Choroid plexus epithelial cell (primary cell): ENCODE data around the gene GREM2.

Source experiments
- DNase-seq: peaks from one replicate; pipeline ENCODE4 v3.0.0-alpha.2; 2010; ENCODE audit warnings: low read depth
- H3K4me3 ChIP-seq: 2 replicates; pipeline ENCODE4 v1.5.1; 2011; ENCODE audit warnings: low read depth, mild to moderate bottlenecking, control low read depth, low read length, moderate library complexity
- CTCF ChIP-seq: conservative IDR thresholded peaks from 2 replicates; pipeline ENCODE4 v1.5.1; 2011; ENCODE audit warnings: low read depth, mild to moderate bottlenecking, control low read depth, inconsistent platforms, low read length, moderate library complexity

GREM2 gene

DNA sequence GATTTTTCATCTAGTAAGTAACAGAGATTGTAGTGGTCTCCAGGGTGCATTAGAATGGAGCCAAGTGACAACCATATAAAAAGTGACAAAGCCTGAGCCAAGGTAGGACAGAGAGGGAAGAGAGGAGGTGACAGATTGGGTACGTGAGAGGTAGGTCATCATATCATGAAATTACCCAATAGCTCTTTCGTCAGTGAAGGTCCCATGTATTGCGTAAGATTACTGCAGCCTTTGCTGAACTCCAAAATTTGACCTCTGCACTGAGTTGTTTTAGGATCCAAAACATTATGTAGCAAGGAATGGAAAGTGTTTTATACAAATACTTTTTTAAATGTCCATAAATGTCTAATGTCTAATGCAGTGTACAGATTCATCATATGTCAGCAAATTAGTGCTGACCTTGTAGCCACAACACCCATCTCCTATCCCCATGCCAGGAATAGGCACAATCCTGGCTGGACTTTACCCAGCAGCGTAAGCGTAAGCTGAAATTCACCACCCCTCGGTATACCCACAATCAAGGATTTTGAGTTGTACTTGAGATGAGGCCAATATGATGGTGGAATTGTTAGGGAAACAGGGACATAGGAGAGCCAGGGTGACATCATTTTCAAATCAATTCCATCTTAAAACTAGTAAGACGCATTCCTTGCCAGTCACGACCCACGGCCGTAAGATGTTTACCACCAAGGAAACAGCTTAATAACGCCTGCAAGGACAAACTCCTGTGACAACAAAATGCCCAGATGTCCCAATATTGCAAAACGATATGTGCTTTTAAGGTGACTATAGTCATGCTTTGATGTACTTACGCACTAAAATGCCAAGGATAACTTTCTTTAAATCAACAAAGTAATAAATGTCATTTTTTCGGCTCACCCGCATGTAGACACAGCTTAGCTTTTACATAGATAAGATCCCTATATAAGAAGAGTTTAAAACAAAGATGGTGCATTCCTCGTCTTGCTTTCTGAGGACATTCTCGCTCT, 38.1 kb upstream of the GREM2 start:
- no peak for DNase-seq
- H3K4me3 ChIP-seq: no peak overlapping the region
- no peak for TF ChIP-seq CTCF

- H3K4me3 ChIP-seq: no peak overlapping the region
- no peak for TF ChIP-seq CTCF
- DNase-seq: no peak
Observed at GRCh38 chr1:240646571-240647240, 34.8 kb upstream of the GREM2 start.

DNA sequence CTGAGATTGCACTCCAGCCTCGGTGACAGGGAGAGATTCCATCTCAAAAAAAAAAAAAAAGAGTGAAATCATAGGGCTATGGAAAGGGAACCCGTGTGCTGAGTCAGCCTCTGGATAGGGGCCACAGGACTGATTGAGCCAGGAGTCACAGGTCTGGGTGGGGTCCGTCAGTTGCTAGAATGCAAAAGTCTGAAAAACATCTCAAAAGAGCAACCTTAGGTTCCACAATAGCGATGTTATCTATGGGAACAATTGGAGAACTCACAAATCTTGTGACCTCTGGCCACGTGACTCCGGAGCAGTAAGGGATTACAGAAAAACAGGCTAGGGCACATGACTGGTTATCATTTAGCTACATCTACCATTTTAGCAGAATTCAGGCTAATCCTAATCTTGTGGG, 32.8 kb upstream of the GREM2 start:
- TF ChIP-seq CTCF: no peak
- DNase-seq: no peak

GRCh38 chr1:240635466-240636256, 23.7 kb upstream of the GREM2 start:
- no peak for DNase-seq
- H3K4me3 ChIP-seq: no peak overlapping the region
- no peak for TF ChIP-seq CTCF

More for the DNA sequence above, 32.8 kb upstream of the GREM2 start:
- no peak overlapping the region for H3K4me3 ChIP-seq

- DNase-seq: no peak
- no peak overlapping the region for H3K4me3 ChIP-seq
- no peak for TF ChIP-seq CTCF
Observed at GRCh38 chr1:240630409-240630808, 18.5 kb upstream of the GREM2 start.

DNA sequence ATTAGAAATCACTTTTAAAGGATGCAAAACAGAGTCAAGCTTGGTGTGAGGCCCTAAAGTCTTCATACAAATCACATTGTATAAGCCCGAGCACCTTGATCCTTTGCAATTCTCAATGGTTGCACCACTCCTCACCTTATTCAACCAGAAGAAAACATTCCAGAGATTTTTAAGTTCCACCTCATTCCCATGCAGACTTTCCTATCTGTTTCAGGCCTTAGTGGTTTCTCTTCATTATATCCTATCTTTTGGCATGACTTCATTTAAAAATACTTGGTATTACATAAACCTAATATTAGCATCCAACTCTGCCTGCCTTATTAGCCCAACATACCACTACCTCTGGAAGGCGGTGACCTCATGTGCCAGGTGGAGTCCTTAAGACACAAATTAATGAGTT, 9.3 kb upstream of the GREM2 start:
- no peak overlapping the region for H3K4me3 ChIP-seq
- no peak for DNase-seq
- no peak for TF ChIP-seq CTCF
